ENCODE measurements around the gene NEURL1B.

- TF ChIP-seq CTCF (IDR thresholded peaks at IDR 0.05; ENCODE audit: insufficient read depth, low read depth, low read length) (no peak), EZH2 (IDR thresholded peaks at IDR 0.05; ENCODE audit: insufficient read depth, low read length) (no peak)
Measured at GRCh38 chr5:172728481-172729241, 87.6 kb downstream of the NEURL1B start.
